Amniotic stem cell (primary cell): ENCODE data around the gene DHDH.

ENCODE experiments used
- DNase-seq: peaks from one replicate; lab custom pipeline; 2025; lab: John Stamatoyannopoulos, UW

DHDH gene

GRCh38 chr19:48967346-48968178 is 34.1 kb downstream of the DHDH start:
- DNase-seq, result no peak

DNA sequence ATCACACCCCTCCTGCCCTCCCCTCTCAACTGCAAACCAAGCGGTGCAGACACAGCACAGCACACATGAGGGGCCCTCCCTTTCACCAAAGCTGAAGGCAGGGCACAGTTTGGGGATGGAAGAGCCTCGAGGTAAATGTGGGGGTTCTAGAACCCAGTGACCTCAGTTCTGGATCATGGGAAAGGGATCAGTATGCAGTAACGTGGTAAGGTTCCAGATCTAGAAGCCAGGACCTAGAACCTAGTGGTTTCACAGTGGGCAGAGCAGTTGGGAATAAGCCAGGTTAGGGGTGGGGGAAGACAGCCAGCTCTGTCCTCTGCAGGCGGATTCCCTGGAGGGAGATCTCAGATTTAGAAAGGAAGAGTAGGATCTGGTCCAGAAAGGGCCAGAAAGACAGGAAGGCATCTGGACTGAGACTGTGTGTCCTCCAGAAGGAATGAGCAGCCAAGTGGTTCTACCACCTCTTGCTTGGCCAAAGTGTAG is 34.7 kb downstream of the DHDH start:
- DNase-seq, result no peak

DNA sequence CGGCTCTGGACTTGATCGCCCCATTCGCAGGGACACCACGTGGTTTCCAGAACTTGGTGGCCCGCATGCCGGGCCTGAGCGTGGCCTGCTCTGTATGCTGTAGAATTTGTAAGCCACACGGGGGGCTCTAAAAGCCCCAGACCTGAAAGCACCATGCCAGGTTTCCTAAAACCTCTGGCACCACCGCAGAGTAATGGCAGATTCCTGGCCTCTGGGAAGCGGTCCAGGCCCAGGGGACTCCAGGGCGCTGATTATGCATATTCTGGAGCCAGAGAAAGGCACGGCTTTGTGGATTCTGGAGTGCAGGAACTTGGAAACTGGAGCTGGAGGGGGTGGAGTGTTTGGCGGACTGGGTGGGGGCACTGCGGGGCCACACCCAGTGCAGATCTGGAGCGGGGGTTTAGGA is 35.3 kb downstream of the DHDH start:
- DNase-seq, result no peak

GRCh38 chr19:48969276-48970138 is 36.0 kb downstream of the DHDH start:
- DNase-seq, result no peak

- DNase-seq, result no peak
Observed at GRCh38 chr19:48970139-48970766, 36.8 kb downstream of the DHDH start.

GRCh38 chr19:48970923-48971395 is 37.5 kb downstream of the DHDH start:
- DNase-seq, result peak; percentile 39

DNA sequence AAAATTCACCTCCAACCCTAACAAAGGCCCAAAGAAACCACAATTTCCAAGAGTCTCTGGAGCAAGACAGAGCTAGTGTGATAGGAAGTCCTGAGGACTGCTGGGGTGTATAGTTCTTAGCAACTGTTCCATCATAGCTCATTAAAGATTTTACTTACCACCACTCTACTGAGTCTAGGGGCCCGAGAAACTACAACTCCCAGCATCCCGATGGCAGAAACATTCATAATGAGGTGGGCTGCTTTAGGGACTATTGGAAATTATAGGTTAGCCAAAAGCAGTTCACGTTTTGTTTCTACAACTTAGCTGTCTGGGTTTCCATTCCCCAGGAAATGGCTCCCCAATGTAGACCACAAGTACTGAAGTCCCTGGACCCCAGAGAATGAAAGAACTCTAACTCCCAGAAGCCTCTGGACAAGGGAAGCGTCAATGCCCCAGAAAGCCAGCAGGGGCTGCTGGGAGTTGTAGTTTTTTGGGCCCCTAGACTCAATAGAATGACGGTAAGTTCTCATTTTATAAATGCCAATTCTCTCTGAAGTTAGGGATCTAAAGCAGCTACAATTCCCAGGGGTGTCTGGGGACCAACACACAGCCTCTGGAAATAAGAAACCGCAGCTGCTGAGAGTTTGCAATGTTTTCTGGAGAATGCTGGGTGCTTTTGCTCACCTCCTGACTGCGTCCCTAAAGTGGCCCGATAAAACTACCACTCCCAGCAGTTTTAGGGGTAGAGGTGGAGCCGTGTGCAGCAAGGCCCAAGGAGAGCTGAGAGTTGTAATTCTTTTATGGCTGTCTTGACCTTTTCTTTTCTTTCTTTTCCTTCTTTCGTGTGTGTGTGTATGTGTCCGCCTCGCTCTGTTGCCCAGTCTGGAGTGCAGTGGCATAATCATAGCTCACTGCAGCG is 42.7 kb downstream of the DHDH start:
- no peak for DNase-seq

- no peak for DNase-seq
Observed at GRCh38 chr19:48977061-48977460, 43.6 kb downstream of the DHDH start.

- DNase-seq, result no peak
Observed at GRCh38 chr19:48982280-48982679, 48.8 kb downstream of the DHDH start.

DNA sequence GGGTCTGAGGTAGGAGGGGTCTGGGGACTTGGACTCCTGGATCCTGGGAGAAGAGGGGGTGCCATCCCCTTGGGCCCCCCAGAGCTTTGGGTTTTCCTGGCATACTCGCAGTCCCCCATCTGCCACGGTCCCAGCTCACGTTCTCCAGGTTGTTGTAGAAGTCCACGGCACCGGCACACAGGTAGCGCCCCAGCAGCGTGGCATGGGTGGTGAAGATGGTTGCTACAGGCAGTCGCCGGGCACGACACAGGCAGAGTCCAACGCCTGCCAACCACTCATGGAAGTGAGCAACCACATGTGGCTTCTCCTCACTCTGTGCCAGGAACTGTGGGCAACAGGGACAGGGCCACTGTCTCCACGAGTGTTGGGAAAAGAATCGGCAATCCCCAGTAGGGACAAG is 52.2 kb downstream of the DHDH start:
- DNase-seq, result no peak

- no peak for DNase-seq
Observed at GRCh38 chr19:48986211-48986610, 52.7 kb downstream of the DHDH start.

GRCh38 chr19:48987323-48987722 is 53.8 kb downstream of the DHDH start:
- DNase-seq, result no peak

DNA sequence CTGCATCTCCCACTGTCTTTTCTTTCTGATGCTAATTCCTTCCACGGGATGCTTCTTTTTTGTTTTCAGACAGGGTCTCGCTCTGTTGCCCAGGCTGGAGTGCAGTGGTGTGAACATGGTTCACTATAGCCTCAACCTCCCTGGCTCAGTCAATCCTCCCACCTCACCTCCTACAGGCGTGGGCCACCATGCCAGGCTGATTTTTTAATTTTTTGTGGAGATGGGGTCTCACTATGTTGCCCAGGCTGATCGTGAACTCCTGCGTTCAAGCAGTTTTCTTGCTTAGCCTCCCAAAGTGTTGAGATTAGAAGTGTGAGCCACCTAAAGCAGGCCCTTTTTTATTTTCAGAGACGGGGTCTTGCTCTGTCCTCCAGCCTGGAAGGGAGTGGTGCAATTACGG is 54.8 kb downstream of the DHDH start:
- DNase-seq, result no peak

DNA sequence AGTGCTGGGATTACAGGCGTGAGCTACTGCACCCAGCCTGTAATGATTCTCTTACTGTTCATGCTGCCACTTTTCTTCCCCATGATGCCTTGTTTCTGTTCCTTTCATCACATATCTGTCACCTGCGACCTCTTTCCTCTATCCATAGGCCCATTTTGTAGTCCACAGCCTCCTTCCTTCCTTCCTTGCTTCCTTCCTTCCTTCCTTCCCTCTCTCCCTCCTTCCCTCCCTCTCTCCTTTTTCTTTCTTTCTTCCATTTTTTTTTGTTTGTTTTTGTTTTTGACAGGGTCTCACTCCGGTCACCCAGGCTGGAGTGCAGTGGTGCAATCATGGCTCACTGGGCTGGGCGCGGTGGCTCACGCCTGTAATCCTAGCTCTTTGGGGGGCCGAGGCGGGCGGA is 55.4 kb downstream of the DHDH start:
- no peak for DNase-seq

GRCh38 chr19:48989701-48990291 is 56.3 kb downstream of the DHDH start:
- no peak for DNase-seq

- no peak for DNase-seq
Observed at GRCh38 chr19:48990400-48990799, 56.9 kb downstream of the DHDH start.

DNA sequence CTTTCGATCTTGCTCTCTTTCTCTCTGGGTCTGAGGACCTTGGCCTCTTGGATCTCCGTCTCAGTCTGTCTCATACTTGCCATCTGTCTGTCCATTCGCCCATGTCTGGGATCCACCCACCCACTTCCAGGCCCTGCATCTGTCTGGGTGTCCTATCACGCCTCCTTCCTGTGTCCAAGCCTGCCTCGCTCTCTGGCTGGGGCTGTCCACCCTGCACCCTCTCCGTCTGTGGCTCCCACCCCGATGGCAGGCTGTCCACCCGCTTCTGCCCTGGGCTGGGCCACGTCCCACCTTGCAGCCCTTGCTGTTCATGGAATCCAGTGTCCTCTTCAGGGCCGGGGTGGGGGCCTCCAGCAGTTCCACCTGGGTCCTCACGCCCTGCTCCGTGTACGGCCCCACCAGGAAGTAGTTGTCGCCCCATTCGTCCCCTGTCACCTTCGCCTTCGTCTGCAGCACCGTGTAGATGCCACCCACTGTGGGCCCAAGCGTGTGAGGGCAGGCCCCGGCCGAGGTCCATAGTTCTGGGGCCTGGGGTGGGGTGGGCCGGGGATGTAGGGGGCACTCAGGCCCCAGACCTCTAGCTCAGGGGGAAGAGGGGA is 57.6 kb downstream of the DHDH start:
- no peak for DNase-seq

- peak; percentile 74 for DNase-seq
Observed at GRCh38 chr19:48991873-48992580, 58.5 kb downstream of the DHDH start.

GRCh38 chr19:48992581-48993174 is 59.2 kb downstream of the DHDH start:
- no peak for DNase-seq
